Stimulated activated CD8-positive, alpha-beta memory T cell treated with anti-CD3 and anti-CD28 coated beads, Interleukin-15, amount 100 ng/mL, for 4 hours (primary cell): Measurements from ENCODE around the gene PCNP.
A peak's percentile ranks its signal among the peaks of the same experiment; 100 is the strongest.
"Not testable (repeated sequence)": the region's sequence is repeated elsewhere in the genome, so short reads cannot be mapped to it uniquely, and the experiment has no call there.

Experiments used
- DNase-seq, 2 donors: peaks; one replicate each; pipeline ENCODE4 v3.0.0-alpha.2; 2020; ENCODE audit warnings: low read depth in 2 of 2

Gene PCNP

GRCh38 chr3:101633186-101633585, 59.2 kb downstream of the PCNP start:
- DNase-seq: no peak

GRCh38 chr3:101634591-101635196, 60.7 kb downstream of the PCNP start:
- no peak for DNase-seq

GRCh38 chr3:101635345-101635744, 61.4 kb downstream of the PCNP start:
- DNase-seq: no peak

GRCh38 chr3:101635954-101636798, 62.2 kb downstream of the PCNP start:
- peak; percentile 9 to 36 for DNase-seq

GRCh38 chr3:101637451-101637850, 63.5 kb downstream of the PCNP start:
- no peak for DNase-seq

- no peak for DNase-seq
These were observed 64.3 kb downstream of the PCNP start for GRCh38 chr3:101638261-101638745.

GRCh38 chr3:101639280-101639963, 65.4 kb downstream of the PCNP start:
- DNase-seq: no peak

- no peak for DNase-seq
These were observed 66.3 kb downstream of the PCNP start for GRCh38 chr3:101640256-101640655.

- DNase-seq: not testable (repeated sequence)
These were observed 67.6 kb downstream of the PCNP start for GRCh38 chr3:101641397-101642115.

GRCh38 chr3:101642441-101642840, 68.5 kb downstream of the PCNP start:
- no peak for DNase-seq

- DNase-seq: no peak
These were observed 69.2 kb downstream of the PCNP start for GRCh38 chr3:101643009-101643844.
